ENCODE measurements around the gene SRPRB. TPM values are rescaled to one million over a fixed set of nuclear protein-coding genes. Genes with fewer than 3 reads are reported as not detected.

SRPRB gene
- total RNA-seq (2022; extraction: Qiagen RNA extraction): 53.9 to 60.3 TPM (median 57.7 TPM) in 5 replicates

GRCh38 chr3:133805702-133806475 is at the start of gene SRPRB:
SRPRB (plus strand) TSS chr3:133805815; CDS start chr3:133805849, 34 bp downstream.

Other genes starting within 250 kb of the SRPRB start
- gene CDV3, start 232.1 kb upstream of the SRPRB start, total RNA-seq (2022; extraction: Qiagen RNA extraction): 107 to 130 TPM (median 116 TPM) in 5 replicates
- gene TOPBP1, start 143.9 kb upstream of the SRPRB start, total RNA-seq (2022; extraction: Qiagen RNA extraction): 19.3 to 24.9 TPM (median 23.5 TPM) in 5 replicates
- gene TF, start 59.4 kb upstream of the SRPRB start, total RNA-seq (2022; extraction: Qiagen RNA extraction): 0.34 to 1.5 TPM (median 0.66 TPM) in 5 replicates
- 1.7 to 2.4 TPM (median 2.3 TPM) in 5 replicates for gene RAB6B, start 90.1 kb downstream of the SRPRB start, total RNA-seq (2022; extraction: Qiagen RNA extraction)
- gene SLCO2A1, start 224.1 kb downstream of the SRPRB start, total RNA-seq (2022; extraction: Qiagen RNA extraction): 0.02 to 0.44 TPM (median 0.15 TPM) in 5 replicates